K562 (cell line): ENCODE results near the gene PAAF1. TPM values are rescaled to one million over a fixed set of nuclear protein-coding genes. Genes with fewer than 3 reads are reported as not detected.
A peak's percentile ranks its signal among the peaks of the same experiment; 100 is the strongest.

Source experiments
- BMI1 ChIP-seq: fragments of 150-350 bp; IDR thresholded peaks from 2 replicates; pipeline ENCODE4 v1.6.1; 2014; ENCODE audit warnings: low read length
- CEBPB ChIP-seq: fragments of 450-650 bp; IDR thresholded peaks from 2 replicates; pipeline ENCODE4 v1.6.1; 2016; ENCODE audit warnings: missing genetic modification characterization, missing compliant biosample characterization
- E2F5 ChIP-seq: sonication (generic); formaldehyde crosslinking; IDR thresholded peaks from 2 replicates; pipeline ENCODE4 v1.8.0; 2022; ENCODE audit warnings: mild to moderate bottlenecking, missing genetic modification reagents
- HBP1 ChIP-seq: fragments of 450-650 bp; formaldehyde crosslinking; IDR thresholded peaks from 2 replicates; pipeline ENCODE4 v1.4.0; 2022; ENCODE audit warnings: missing genetic modification characterization
- HES1 ChIP-seq: fragments of 450-650 bp; IDR thresholded peaks from 2 replicates; pipeline ENCODE4 v1.6.1; 2016; ENCODE audit warnings: low read depth, mild to moderate bottlenecking, moderate library complexity
- MAX ChIP-seq: sonication (generic); formaldehyde crosslinking; IDR thresholded peaks from 2 replicates; pipeline ENCODE4 v1.9.0; 2022; ENCODE audit warnings: mild to moderate bottlenecking, missing genetic modification reagents
- NFIC ChIP-seq: fragments of 450-650 bp; IDR thresholded peaks from 2 replicates; pipeline ENCODE4 v1.6.1; 2017; ENCODE audit warnings: mild to moderate bottlenecking, inconsistent platforms
- NR2C1 ChIP-seq, 2 experiments: fragments of 450-650 bp; IDR thresholded peaks; 2 replicates each; pipeline ENCODE4 v1.6.1; 2017; ENCODE audit warnings: mild to moderate bottlenecking in 2 of 2, antibody characterized with exemption in 1 of 2, inconsistent platforms in 1 of 2, missing compliant biosample characterization in 1 of 2, missing genetic modification characterization in 1 of 2
- PHB ChIP-seq: fragments of 250-450 bp; sonication (Bioruptor Pico); IDR thresholded peaks from 2 replicates; pipeline ENCODE4 v1.5.0; 2021
- PRMT5 ChIP-seq: sonication (generic); formaldehyde crosslinking; IDR thresholded peaks from 2 replicates; pipeline ENCODE4 v1.5.0; 2020; ENCODE audit warnings: missing genetic modification reagents
- RAD21 ChIP-seq, 2 experiments: fragments of 250-450 bp in 1 of 2; fragments of 450-650 bp in 1 of 2; sonication (Bioruptor Pico) in 1 of 2; formaldehyde crosslinking in 1 of 2; IDR thresholded peaks in 1 of 2; conservative IDR thresholded peaks in 1 of 2; 2 replicates each; pipeline versions ENCODE4 v1.4.0 to v1.8.0; 2020 to 2022; ENCODE audit warnings: mild to moderate bottlenecking in 2 of 2, moderate library complexity in 1 of 2
- RBM17 ChIP-seq: fragments of 200-400 bp; formaldehyde crosslinking; IDR thresholded peaks from 2 replicates; pipeline ENCODE4 v1.6.1; 2017; ENCODE audit warnings: low read depth, mild to moderate bottlenecking, low read length, borderline replicate concordance
- SPI1 ChIP-seq: IDR thresholded peaks from 2 replicates; pipeline ENCODE4 v1.6.1; 2011; ENCODE audit warnings: low read depth, low read length, control low read depth, borderline replicate concordance
- STAT5A ChIP-seq: IDR thresholded peaks from 2 replicates; pipeline ENCODE4 v1.6.1; 2012; ENCODE audit warnings: low read length, inconsistent platforms, borderline replicate concordance
- polyA plus RNA-seq, 8 experiments: library from polyadenylated mRNA; depleted of rRNA in 4 of 8; stranded (reverse) in 5 of 8; unstranded in 3 of 8; fragments of >200 nt; fragmentation: Nextera tagmentation in 2 of 8; fragmentation: Illumina TruSeq in 1 of 8; extraction: Ambion mirVana in 2 of 8; extraction: Trizol in 1 of 8; gene quantifications; 2 replicates each; pipeline versions ENCODE4 v1.2.1 to v1.2.3, GENCODE V29; 2011 to 2014; ENCODE audit warnings: inconsistent platforms in 1 of 8, missing spikeins in 1 of 8
- total RNA-seq, 7 experiments: library from RNA; depleted of rRNA in 6 of 7; stranded (reverse); fragments of >200 nt in 6 of 7; fragmentation: Illumina TruSeq in 2 of 7; extraction: Trizol in 2 of 7; gene quantifications; 2 replicates each; pipeline versions ENCODE4 v1.2.1 to v1.2.3, GENCODE V29; 2011 to 2021; ENCODE audit warnings: low replicate concordance in 1 of 7
- TF ChIP-seq, protein P1 (sequence below), 2 experiments: fragments of 450-650 bp; formaldehyde crosslinking in 1 of 2; IDR thresholded peaks; 2 replicates each; pipeline versions ENCODE4 v1.4.0 to v1.6.1; 2014 to 2020; ENCODE audit warnings: mild to moderate bottlenecking in 2 of 2, borderline replicate concordance in 1 of 2, low read depth in 1 of 2

PAAF1 gene
- total and polyA plus RNA-seq, 9 of the 15 experiments (the other 6 are each of a cell fraction or from before 2014, with no cell fraction given) = 13.5 to 78.6 (median 23.3) TPM

GRCh38 chr11:73980001-73980961, 103.5 kb downstream of the PAAF1 start (continued):
- TF ChIP-seq BMI1 (no peak), SPI1 (peak; percentile 88), STAT5A (no peak), RAD21 (CRISPR knock-in tag; conservative IDR thresholded peaks at IDR 0.05 in 1 of 2, IDR thresholded peaks at IDR 0.05 in 1 of 2) (no peak), NR2C1 (IDR thresholded peaks at IDR 0.05) (no peak), NR2C1 (tag; IDR thresholded peaks at IDR 0.05) (no peak), HES1 (no peak), NFIC (peak; percentile 38; the same call in 1 of the 2 replicates), HBP1 (CRISPR knock-in tag) (no peak), CEBPB (tag) (no peak), E2F5 (no peak), RBM17 (no peak), MAX (CRISPR knock-in tag) (0 out of 2 replicates have a peak, but pooled peaks have one; percentile 11), PRMT5 (no peak), PHB (no peak)
- TF ChIP-seq, protein P1, sequence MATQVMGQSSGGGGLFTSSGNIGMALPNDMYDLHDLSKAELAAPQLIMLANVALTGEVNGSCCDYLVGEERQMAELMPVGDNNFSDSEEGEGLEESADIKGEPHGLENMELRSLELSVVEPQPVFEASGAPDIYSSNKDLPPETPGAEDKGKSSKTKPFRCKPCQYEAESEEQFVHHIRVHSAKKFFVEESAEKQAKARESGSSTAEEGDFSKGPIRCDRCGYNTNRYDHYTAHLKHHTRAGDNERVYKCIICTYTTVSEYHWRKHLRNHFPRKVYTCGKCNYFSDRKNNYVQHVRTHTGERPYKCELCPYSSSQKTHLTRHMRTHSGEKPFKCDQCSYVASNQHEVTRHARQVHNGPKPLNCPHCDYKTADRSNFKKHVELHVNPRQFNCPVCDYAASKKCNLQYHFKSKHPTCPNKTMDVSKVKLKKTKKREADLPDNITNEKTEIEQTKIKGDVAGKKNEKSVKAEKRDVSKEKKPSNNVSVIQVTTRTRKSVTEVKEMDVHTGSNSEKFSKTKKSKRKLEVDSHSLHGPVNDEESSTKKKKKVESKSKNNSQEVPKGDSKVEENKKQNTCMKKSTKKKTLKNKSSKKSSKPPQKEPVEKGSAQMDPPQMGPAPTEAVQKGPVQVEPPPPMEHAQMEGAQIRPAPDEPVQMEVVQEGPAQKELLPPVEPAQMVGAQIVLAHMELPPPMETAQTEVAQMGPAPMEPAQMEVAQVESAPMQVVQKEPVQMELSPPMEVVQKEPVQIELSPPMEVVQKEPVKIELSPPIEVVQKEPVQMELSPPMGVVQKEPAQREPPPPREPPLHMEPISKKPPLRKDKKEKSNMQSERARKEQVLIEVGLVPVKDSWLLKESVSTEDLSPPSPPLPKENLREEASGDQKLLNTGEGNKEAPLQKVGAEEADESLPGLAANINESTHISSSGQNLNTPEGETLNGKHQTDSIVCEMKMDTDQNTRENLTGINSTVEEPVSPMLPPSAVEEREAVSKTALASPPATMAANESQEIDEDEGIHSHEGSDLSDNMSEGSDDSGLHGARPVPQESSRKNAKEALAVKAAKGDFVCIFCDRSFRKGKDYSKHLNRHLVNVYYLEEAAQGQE (IDR thresholded peaks at IDR 0.05; ENCODE audit: borderline replicate concordance) = no peak
- TF ChIP-seq, protein P1 (CRISPR knock-in tag; IDR thresholded peaks at IDR 0.05; ENCODE audit: low read depth) = no peak
